ENCODE data around the gene KEL. TPM values are rescaled to one million over a fixed set of nuclear protein-coding genes. Genes with fewer than 3 reads are reported as not detected.

Gene KEL
- total and polyA plus RNA-seq, 4 donors: 0.18 to 81.0 (median 0.36) TPM

- no peaks in the 10 kb centered on the region for H3K4me1 ChIP-seq (ENCODE audit: control insufficient read depth in 4 of 4, insufficient read depth in 4 of 4, low read length in 3 of 4)
- no peaks in the 10 kb centered on the region for H3K9me3 ChIP-seq (ENCODE audit: control insufficient read depth in 4 of 4, low read length in 3 of 4)
- no peak for DNase-seq (ENCODE audit: low spot score)
- TF ChIP-seq YY1 (IDR thresholded peaks at IDR 0.05) (no peak), FOXA2 (IDR thresholded peaks at IDR 0.05) (no peak), SP1 (IDR thresholded peaks at IDR 0.05) (no peak)
- TF ChIP-seq, protein P1, sequence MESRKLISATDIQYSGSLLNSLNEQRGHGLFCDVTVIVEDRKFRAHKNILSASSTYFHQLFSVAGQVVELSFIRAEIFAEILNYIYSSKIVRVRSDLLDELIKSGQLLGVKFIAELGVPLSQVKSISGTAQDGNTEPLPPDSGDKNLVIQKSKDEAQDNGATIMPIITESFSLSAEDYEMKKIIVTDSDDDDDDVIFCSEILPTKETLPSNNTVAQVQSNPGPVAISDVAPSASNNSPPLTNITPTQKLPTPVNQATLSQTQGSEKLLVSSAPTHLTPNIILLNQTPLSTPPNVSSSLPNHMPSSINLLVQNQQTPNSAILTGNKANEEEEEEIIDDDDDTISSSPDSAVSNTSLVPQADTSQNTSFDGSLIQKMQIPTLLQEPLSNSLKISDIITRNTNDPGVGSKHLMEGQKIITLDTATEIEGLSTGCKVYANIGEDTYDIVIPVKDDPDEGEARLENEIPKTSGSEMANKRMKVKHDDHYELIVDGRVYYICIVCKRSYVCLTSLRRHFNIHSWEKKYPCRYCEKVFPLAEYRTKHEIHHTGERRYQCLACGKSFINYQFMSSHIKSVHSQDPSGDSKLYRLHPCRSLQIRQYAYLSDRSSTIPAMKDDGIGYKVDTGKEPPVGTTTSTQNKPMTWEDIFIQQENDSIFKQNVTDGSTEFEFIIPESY (IDR thresholded peaks at IDR 0.05): no peak
- H3K36me3 ChIP-seq (ENCODE audit: control insufficient read depth in 4 of 4, insufficient read depth in 3 of 4, low read depth in 1 of 4, low read length in 3 of 4): no peaks in the 10 kb centered on the region
- H3K4me3 ChIP-seq (ENCODE audit: low read depth in 1 of 3, low read length in 3 of 3): no peak overlapping the region
- 79% methylated on average over 6 of the region's 6 CpGs for WGBS
- no peak overlapping the region for H3K9ac ChIP-seq (ENCODE audit: low read depth in 1 of 2, low read length in 2 of 2)
- H3K27ac ChIP-seq (ENCODE audit: low read depth in 1 of 2, low read length in 2 of 2): no peak overlapping the region
- H3K27me3 ChIP-seq (ENCODE audit: control insufficient read depth in 4 of 4, insufficient read depth in 4 of 4, low read length in 3 of 4): peaks cover 0 to 3% (median 0%) of the 10 kb centered on the region in 4 donors
Measured at GRCh38 chr7:142964502-142965246, 2.5 kb upstream of the KEL start.

GRCh38 chr7:142963993-142964392, 1.8 kb upstream of the KEL start:
- H3K4me3 ChIP-seq (ENCODE audit: low read depth in 1 of 3, low read length in 3 of 3): no peak overlapping the region
- H3K27me3 ChIP-seq (ENCODE audit: control insufficient read depth in 4 of 4, insufficient read depth in 4 of 4, low read length in 3 of 4): peaks cover 0 to 3% (median 0%) of the 10 kb centered on the region in 4 donors
- H3K27ac ChIP-seq (ENCODE audit: low read depth in 1 of 2, low read length in 2 of 2): no peak overlapping the region
- TF ChIP-seq HNF4G (IDR thresholded peaks at IDR 0.05) (no peak), HNF4A (conservative IDR thresholded peaks at IDR 0.05) (no peak), FOXA1 (IDR thresholded peaks at IDR 0.05) (no peak), EGR1 (IDR thresholded peaks at IDR 0.05; ENCODE audit: low read depth in 2 of 2) (no peak), NR2F2 (IDR thresholded peaks at IDR 0.05) (no peak), RXRA (IDR thresholded peaks at IDR 0.05) (no peak), FOXA2 (IDR thresholded peaks at IDR 0.05) (no peak), SP1 (IDR thresholded peaks at IDR 0.05) (no peak), YY1 (IDR thresholded peaks at IDR 0.05) (no peak)
- TF ChIP-seq, protein P2, sequence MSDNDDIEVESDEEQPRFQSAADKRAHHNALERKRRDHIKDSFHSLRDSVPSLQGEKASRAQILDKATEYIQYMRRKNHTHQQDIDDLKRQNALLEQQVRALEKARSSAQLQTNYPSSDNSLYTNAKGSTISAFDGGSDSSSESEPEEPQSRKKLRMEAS (IDR thresholded peaks at IDR 0.05): no peak
- TF ChIP-seq, protein P3, sequence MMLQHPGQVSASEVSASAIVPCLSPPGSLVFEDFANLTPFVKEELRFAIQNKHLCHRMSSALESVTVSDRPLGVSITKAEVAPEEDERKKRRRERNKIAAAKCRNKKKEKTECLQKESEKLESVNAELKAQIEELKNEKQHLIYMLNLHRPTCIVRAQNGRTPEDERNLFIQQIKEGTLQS (IDR thresholded peaks at IDR 0.05): no peak
- TF ChIP-seq, protein P4, sequence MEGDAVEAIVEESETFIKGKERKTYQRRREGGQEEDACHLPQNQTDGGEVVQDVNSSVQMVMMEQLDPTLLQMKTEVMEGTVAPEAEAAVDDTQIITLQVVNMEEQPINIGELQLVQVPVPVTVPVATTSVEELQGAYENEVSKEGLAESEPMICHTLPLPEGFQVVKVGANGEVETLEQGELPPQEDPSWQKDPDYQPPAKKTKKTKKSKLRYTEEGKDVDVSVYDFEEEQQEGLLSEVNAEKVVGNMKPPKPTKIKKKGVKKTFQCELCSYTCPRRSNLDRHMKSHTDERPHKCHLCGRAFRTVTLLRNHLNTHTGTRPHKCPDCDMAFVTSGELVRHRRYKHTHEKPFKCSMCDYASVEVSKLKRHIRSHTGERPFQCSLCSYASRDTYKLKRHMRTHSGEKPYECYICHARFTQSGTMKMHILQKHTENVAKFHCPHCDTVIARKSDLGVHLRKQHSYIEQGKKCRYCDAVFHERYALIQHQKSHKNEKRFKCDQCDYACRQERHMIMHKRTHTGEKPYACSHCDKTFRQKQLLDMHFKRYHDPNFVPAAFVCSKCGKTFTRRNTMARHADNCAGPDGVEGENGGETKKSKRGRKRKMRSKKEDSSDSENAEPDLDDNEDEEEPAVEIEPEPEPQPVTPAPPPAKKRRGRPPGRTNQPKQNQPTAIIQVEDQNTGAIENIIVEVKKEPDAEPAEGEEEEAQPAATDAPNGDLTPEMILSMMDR (IDR thresholded peaks at IDR 0.05; ENCODE audit: low read depth, low read length, missing input control): no peak
- WGBS: 91% methylated on average over 2 of the region's 2 CpGs
- no peak overlapping the region for H3K9ac ChIP-seq (ENCODE audit: low read depth in 1 of 2, low read length in 2 of 2)
- H3K9me3 ChIP-seq (ENCODE audit: control insufficient read depth in 4 of 4, low read length in 3 of 4): no peaks in the 10 kb centered on the region
- H3K36me3 ChIP-seq (ENCODE audit: control insufficient read depth in 4 of 4, insufficient read depth in 3 of 4, low read depth in 1 of 4, low read length in 3 of 4): no peaks in the 10 kb centered on the region
- H3K4me1 ChIP-seq (ENCODE audit: control insufficient read depth in 4 of 4, insufficient read depth in 4 of 4, low read length in 3 of 4): no peaks in the 10 kb centered on the region
- DNase-seq (ENCODE audit: low spot score): no peak

DNA sequence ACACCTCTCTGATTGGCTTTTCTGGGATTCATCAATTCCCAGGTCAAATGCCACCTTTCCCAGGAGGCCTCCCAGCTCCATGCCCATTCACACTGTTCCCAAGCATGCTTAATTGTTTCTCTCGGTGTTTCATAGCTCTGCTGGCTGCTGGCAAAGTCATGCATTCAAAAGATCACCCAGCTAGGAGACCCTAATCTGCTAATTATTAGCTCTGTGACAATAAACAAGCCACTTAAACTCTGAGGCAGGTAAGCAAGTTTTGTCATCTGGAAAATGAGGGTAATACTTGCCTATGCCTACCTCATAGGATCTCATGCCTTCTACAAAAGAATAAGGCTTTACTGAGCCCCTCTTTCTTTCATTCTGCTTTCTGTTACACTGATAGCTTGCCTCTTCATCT, 828 bp upstream of the KEL start:
- 44% methylated on average over 1 of the region's 1 CpG for WGBS
- Histone ChIP-seq H3K36me3 (ENCODE audit: control insufficient read depth in 4 of 4, insufficient read depth in 3 of 4, low read depth in 1 of 4, low read length in 3 of 4) (no peaks in the 10 kb centered on the region), H3K4me3 (ENCODE audit: low read depth in 1 of 3, low read length in 3 of 3) (no peak overlapping the region), H3K9ac (ENCODE audit: low read depth in 1 of 2, low read length in 2 of 2) (no peak overlapping the region), H3K4me1 (ENCODE audit: control insufficient read depth in 4 of 4, insufficient read depth in 4 of 4, low read length in 3 of 4) (no peaks in the 10 kb centered on the region), H3K27ac (ENCODE audit: low read depth in 1 of 2, low read length in 2 of 2) (no peak overlapping the region), H3K27me3 (ENCODE audit: control insufficient read depth in 4 of 4, insufficient read depth in 4 of 4, low read length in 3 of 4) (peaks cover 0 to 3% (median 0%) of the 10 kb centered on the region in 4 donors), H3K9me3 (ENCODE audit: control insufficient read depth in 4 of 4, low read length in 3 of 4) (no peaks in the 10 kb centered on the region)
- no peak for DNase-seq (ENCODE audit: low spot score)
- no peak for TF ChIP-seq HNF4G (IDR thresholded peaks at IDR 0.05)
- no peak for TF ChIP-seq TAF1 (conservative IDR thresholded peaks at IDR 0.05)
- TF ChIP-seq FOXA2 (IDR thresholded peaks at IDR 0.05): no peak
- TF ChIP-seq EGR1 (IDR thresholded peaks at IDR 0.05; ENCODE audit: low read depth in 2 of 2): no peak
- TF ChIP-seq SP1 (IDR thresholded peaks at IDR 0.05): no peak
- TF ChIP-seq NR2F2 (IDR thresholded peaks at IDR 0.05): no peak
- no peak for TF ChIP-seq RXRA (IDR thresholded peaks at IDR 0.05)
- TF ChIP-seq, protein P5, sequence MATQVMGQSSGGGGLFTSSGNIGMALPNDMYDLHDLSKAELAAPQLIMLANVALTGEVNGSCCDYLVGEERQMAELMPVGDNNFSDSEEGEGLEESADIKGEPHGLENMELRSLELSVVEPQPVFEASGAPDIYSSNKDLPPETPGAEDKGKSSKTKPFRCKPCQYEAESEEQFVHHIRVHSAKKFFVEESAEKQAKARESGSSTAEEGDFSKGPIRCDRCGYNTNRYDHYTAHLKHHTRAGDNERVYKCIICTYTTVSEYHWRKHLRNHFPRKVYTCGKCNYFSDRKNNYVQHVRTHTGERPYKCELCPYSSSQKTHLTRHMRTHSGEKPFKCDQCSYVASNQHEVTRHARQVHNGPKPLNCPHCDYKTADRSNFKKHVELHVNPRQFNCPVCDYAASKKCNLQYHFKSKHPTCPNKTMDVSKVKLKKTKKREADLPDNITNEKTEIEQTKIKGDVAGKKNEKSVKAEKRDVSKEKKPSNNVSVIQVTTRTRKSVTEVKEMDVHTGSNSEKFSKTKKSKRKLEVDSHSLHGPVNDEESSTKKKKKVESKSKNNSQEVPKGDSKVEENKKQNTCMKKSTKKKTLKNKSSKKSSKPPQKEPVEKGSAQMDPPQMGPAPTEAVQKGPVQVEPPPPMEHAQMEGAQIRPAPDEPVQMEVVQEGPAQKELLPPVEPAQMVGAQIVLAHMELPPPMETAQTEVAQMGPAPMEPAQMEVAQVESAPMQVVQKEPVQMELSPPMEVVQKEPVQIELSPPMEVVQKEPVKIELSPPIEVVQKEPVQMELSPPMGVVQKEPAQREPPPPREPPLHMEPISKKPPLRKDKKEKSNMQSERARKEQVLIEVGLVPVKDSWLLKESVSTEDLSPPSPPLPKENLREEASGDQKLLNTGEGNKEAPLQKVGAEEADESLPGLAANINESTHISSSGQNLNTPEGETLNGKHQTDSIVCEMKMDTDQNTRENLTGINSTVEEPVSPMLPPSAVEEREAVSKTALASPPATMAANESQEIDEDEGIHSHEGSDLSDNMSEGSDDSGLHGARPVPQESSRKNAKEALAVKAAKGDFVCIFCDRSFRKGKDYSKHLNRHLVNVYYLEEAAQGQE (IDR thresholded peaks at IDR 0.05): no peak
- TF ChIP-seq HNF4A (conservative IDR thresholded peaks at IDR 0.05): no peak
- no peak for TF ChIP-seq FOXA1 (IDR thresholded peaks at IDR 0.05)
- TF ChIP-seq, protein P3 (IDR thresholded peaks at IDR 0.05): no peak
- no peak for TF ChIP-seq JUND (IDR thresholded peaks at IDR 0.05)
- TF ChIP-seq, protein P2 (IDR thresholded peaks at IDR 0.05): no peak
- no peak for TF ChIP-seq YY1 (IDR thresholded peaks at IDR 0.05)
- TF ChIP-seq GABPA (IDR thresholded peaks at IDR 0.05 in 1 of 2, conservative IDR thresholded peaks at IDR 0.05 in 1 of 2): no peak

Measured in liver (tissue), 9 donors.